HL-60 (cell line): Measurements from ENCODE around the gene SEPTIN12.

Source experiments
- DNase-seq, 2 experiments: peaks; one replicate each; pipeline ENCODE4 v3.0.0-alpha.2; 2010 to 2020; ENCODE audit warnings: low read depth in 1 of 2, low spot score in 1 of 2
- H3K27ac ChIP-seq: fragments of 250-450 bp; sonication (Bioruptor Pico); replicated peaks from 2 replicates; pipeline ENCODE4 v1.5.1; 2020; ENCODE audit warnings: mild to moderate bottlenecking, moderate library complexity
- H3K27me3 ChIP-seq: fragments of 250-450 bp; sonication (Bioruptor Pico); 2 replicates; pipeline ENCODE4 v1.5.1; 2021; ENCODE audit warnings: mild to moderate bottlenecking, moderate library complexity; ENCODE audit not compliant: insufficient read depth, poor library complexity, severe bottlenecking
- H3K4me3 ChIP-seq: replicated peaks from 2 replicates; pipeline ENCODE4 v1.5.1; 2011; ENCODE audit warnings: mild to moderate bottlenecking, control low read depth, low read length; ENCODE audit not compliant: insufficient read depth
- GABPA ChIP-seq: IDR thresholded peaks from 2 replicates; pipeline ENCODE4 v1.6.1; 2012; ENCODE audit warnings: low read depth
- POLR2AphosphoS5 ChIP-seq: IDR thresholded peaks from 2 replicates; pipeline ENCODE4 v1.6.1; 2012; ENCODE audit warnings: low read depth
- REST ChIP-seq: IDR thresholded peaks from 2 replicates; pipeline ENCODE4 v1.6.1; 2012; ENCODE audit warnings: low read depth; ENCODE audit not compliant: insufficient replicate concordance
- SPI1 ChIP-seq: IDR thresholded peaks from 2 replicates; pipeline ENCODE4 v1.6.1; 2012; ENCODE audit warnings: low read depth, mild to moderate bottlenecking, borderline replicate concordance
- TF ChIP-seq, protein P1 (sequence below): IDR thresholded peaks from one replicate; pipeline ENCODE4 v1.5.1; 2011; ENCODE audit warnings: low read length, control low read depth, inconsistent platforms; ENCODE audit not compliant: insufficient read depth

SEPTIN12 gene

GRCh38 chr16:4749700-4750257 is 38.4 kb downstream of the SEPTIN12 start:
- DNase-seq: no peak
- Histone ChIP-seq H3K4me3 (no peak overlapping the region), H3K27ac (no peak overlapping the region), H3K27me3 (no peaks in the 10 kb centered on the region)
- TF ChIP-seq, protein P1, sequence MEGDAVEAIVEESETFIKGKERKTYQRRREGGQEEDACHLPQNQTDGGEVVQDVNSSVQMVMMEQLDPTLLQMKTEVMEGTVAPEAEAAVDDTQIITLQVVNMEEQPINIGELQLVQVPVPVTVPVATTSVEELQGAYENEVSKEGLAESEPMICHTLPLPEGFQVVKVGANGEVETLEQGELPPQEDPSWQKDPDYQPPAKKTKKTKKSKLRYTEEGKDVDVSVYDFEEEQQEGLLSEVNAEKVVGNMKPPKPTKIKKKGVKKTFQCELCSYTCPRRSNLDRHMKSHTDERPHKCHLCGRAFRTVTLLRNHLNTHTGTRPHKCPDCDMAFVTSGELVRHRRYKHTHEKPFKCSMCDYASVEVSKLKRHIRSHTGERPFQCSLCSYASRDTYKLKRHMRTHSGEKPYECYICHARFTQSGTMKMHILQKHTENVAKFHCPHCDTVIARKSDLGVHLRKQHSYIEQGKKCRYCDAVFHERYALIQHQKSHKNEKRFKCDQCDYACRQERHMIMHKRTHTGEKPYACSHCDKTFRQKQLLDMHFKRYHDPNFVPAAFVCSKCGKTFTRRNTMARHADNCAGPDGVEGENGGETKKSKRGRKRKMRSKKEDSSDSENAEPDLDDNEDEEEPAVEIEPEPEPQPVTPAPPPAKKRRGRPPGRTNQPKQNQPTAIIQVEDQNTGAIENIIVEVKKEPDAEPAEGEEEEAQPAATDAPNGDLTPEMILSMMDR: no peak
- TF ChIP-seq SPI1: no peak
- TF ChIP-seq POLR2AphosphoS5: no peak
- no peak for TF ChIP-seq GABPA
- no peak for TF ChIP-seq REST

DNA sequence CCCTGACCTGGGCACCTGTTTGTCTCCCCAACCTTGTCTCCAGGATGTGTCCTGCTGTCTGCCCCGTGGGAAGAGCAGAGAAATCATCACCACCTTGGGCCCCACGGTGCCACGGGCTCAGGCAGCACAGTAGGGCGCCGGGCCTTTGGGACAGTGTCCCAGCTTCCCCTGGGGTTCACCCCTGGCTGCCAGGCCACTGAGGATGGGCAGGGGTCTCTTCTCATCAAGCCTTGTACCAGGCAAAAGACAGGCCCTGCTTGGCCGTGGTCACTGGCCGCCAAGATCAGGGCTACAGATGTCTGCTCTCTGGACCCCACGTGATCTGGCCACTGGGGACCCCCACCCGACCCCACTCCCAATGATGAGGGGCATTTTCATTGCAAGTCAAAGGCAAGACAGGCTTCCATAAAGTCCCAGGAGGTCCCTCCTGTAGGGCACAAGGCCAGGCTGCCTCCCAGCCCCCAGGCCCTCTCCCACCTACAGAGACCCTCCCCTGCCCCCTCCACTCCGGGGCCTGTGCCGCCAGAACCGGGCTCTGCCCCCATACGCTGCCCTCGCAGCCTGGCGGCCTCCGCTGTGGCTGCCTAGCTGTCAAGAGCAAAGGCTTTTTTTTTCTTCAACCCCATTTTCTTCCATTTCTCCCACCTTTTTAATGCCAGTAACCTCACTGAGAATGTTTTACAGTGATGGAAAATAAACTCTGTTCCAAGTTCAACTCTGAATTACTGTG is 39.3 kb downstream of the SEPTIN12 start:
- TF ChIP-seq, protein P1: no peak
- TF ChIP-seq REST (no peak), POLR2AphosphoS5 (no peak), SPI1 (no peak), GABPA (no peak)

DNA sequence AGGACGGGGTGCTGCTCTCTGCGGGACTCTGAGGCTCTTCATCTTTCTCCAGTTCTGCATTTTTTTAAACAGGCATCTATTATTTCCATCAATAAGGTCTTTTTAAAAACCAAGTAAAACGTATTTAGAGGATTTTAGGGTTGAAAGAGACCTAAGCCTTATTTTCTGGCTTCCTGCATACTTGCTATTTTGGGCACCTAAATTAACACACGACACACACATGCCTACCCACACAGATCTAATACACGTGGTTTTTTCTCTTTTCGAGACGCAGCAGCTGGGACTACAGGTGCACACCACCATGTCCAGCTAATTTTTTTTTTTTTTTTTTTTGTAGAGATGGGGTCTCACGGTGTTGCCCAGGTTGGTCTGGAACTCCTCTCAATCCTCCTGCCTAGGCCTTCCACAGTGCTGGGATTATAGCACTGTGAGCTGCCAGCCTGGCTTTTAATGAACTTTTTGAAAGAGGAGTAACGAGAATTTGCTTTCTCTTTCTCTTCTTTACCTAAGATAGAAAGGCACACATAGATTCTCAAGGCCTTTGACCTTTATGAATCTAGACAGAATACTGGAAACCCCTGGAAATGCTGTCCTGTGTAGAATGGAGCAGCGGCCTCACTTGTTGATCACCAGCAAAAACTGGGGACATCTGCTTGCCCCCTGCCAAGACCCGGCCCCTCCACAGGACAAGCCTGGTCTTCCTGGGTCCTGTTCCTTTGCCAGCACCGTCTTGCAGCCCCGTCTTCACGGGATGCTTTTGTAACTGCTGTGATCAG is 40.1 kb downstream of the SEPTIN12 start:
- no peak for DNase-seq
- H3K27ac ChIP-seq: no peak overlapping the region

More for the DNA sequence above, 39.3 kb downstream of the SEPTIN12 start:
- Histone ChIP-seq H3K27ac (no peak overlapping the region), H3K4me3 (no peak overlapping the region), H3K27me3 (no peaks in the 10 kb centered on the region)
- no peak for DNase-seq

More for the DNA sequence above, 40.1 kb downstream of the SEPTIN12 start:
- TF ChIP-seq SPI1 (no peak), POLR2AphosphoS5 (no peak), REST (no peak), GABPA (no peak)
- TF ChIP-seq, protein P1: no peak
- no peaks in the 10 kb centered on the region for H3K27me3 ChIP-seq
- H3K4me3 ChIP-seq: no peak overlapping the region
